HepG2 (cell line): ENCODE data around the gene CDK3. TPM values are rescaled to one million over a fixed set of nuclear protein-coding genes. Genes with fewer than 3 reads are reported as not detected.

Experiments used
- AGO1 ChIP-seq: fragments of 200-400 bp; formaldehyde crosslinking; IDR thresholded peaks from 2 replicates; pipeline ENCODE4 v1.6.1; 2017; ENCODE audit warnings: mild to moderate bottlenecking, low read depth, low read length, moderate library complexity; ENCODE audit not compliant: poor library complexity, severe bottlenecking
- ATF1 ChIP-seq: IDR thresholded peaks from 2 replicates; pipeline ENCODE4 v1.6.1; 2016; ENCODE audit warnings: mild to moderate bottlenecking, control low read depth
- HMGXB4 ChIP-seq, 2 experiments: sonication (generic) in 1 of 2; formaldehyde crosslinking in 1 of 2; IDR thresholded peaks; 2 replicates each; pipeline versions ENCODE4 v1.4.0 to v1.6.1; 2018 to 2020; ENCODE audit warnings: missing genetic modification reagents in 2 of 2, borderline replicate concordance in 1 of 2, low read depth in 1 of 2, mild to moderate bottlenecking in 1 of 2, missing biosample characterization in 1 of 2
- KDM2A ChIP-seq: sonication (generic); formaldehyde crosslinking; IDR thresholded peaks from 2 replicates; pipeline ENCODE4 v1.4.0; 2020; ENCODE audit warnings: low read depth, missing genetic modification reagents, borderline replicate concordance
- RAD51 ChIP-seq: fragments of 450-650 bp; IDR thresholded peaks from 2 replicates; pipeline ENCODE4 v1.6.1; 2016; ENCODE audit warnings: borderline replicate concordance
- ZKSCAN8 ChIP-seq: IDR thresholded peaks from 2 replicates; pipeline ENCODE4 v1.6.1; 2016; ENCODE audit warnings: borderline replicate concordance, missing genetic modification reagents, missing compliant biosample characterization
- ZNF20 ChIP-seq: sonication (generic); formaldehyde crosslinking; IDR thresholded peaks from 2 replicates; pipeline ENCODE4 v1.4.0; 2020; ENCODE audit warnings: mild to moderate bottlenecking, moderate library complexity, missing genetic modification reagents
- ZNF281 ChIP-seq: sonication (generic); formaldehyde crosslinking; IDR thresholded peaks from 2 replicates; pipeline ENCODE4 v1.4.0; 2020; ENCODE audit warnings: missing genetic modification reagents, borderline replicate concordance
- ZNF878 ChIP-seq: sonication (generic); formaldehyde crosslinking; IDR thresholded peaks from 2 replicates; pipeline ENCODE4 v1.8.1; 2023; ENCODE audit warnings: mild to moderate bottlenecking, missing genetic modification reagents, moderate library complexity
- polyA plus RNA-seq, 8 experiments: library from polyadenylated mRNA; depleted of rRNA in 3 of 8; stranded (reverse) in 7 of 8; unstranded in 1 of 8; fragments of >200 nt; fragmentation: Illumina TruSeq in 4 of 8; extraction: Trizol in 4 of 8; gene quantifications; 2 replicates each; pipeline versions ENCODE4 v1.2.1 to v1.2.3, GENCODE V29; 2011 to 2016; ENCODE audit warnings: low read depth in 4 of 8, missing spikeins in 1 of 8, mixed read lengths in 1 of 8; ENCODE audit not compliant: insufficient read depth in 1 of 8
- total RNA-seq, 5 experiments: library from RNA; depleted of rRNA; stranded (reverse); fragments of >200 nt; fragmentation: Illumina TruSeq; extraction: Trizol; gene quantifications; 2 replicates each; pipeline ENCODE4 v1.2.3, GENCODE V29; 2016; ENCODE audit warnings: low read depth in 1 of 5

Gene CDK3
- total and polyA plus RNA-seq, 2 of the 13 experiments (the other 11 are each of a cell fraction or from before 2014, with no cell fraction given) = 5.8 to 11.4 TPM

GRCh38 chr17:75975757-75976174 lies 24.9 kb upstream of the CDK3 start (continued):
- TF ChIP-seq HMGXB4 (CRISPR knock-in tag; IDR thresholded peaks at IDR 0.05; ENCODE audit: borderline replicate concordance in 1 of 2, low read depth in 1 of 2) = no peak
- TF ChIP-seq ZNF878 (CRISPR knock-in tag) = no peak
- TF ChIP-seq ATF1 (CRISPR knock-in tag) = no peak
- no peak for TF ChIP-seq AGO1
- TF ChIP-seq KDM2A (CRISPR knock-in tag) = no peak
- TF ChIP-seq ZKSCAN8 (CRISPR knock-in tag) = no peak
- 0 out of 2 replicates have a peak, but pooled peaks have one; percentile 12 for TF ChIP-seq ZNF281
- TF ChIP-seq ZNF20 (CRISPR knock-in tag) = peak; percentile 15; the same call in 1 of the 2 replicates
- TF ChIP-seq RAD51 = no peak
